ENCODE measurements around the gene GNG12. TPM values are rescaled to one million over a fixed set of nuclear protein-coding genes. Genes with fewer than 3 reads are reported as not detected.

GNG12 gene
- total and polyA plus RNA-seq, 3 donors from 2014 or later = 28.1 to 46.0 (median 39.3) TPM

GRCh38 chr1:67737875-67738274 is 95.4 kb downstream of the GNG12 start:
- Histone ChIP-seq H3K4me1 (peaks cover 38% of the 10 kb centered on the region), H3K9me3 (no peaks in the 10 kb centered on the region), H3K36me3 (ENCODE audit: low read depth, missing control alignments) (no peaks in the 10 kb centered on the region), H3K27me3 (no peaks in the 10 kb centered on the region), H3K27ac (no peak overlapping the region), H3K4me3 (no peak overlapping the region)
- WGBS, 2 donors = 89 to 94% methylated on average over 3 of the region's 3 CpGs
- intact Hi-C loops (cut with DNase I; ENCODE audit: low total_unique reads) = no loop called here
- DNase-seq = no peak
- TF ChIP-seq POLR2A (IDR thresholded peaks at IDR 0.05) = no peak
- no peak for TF ChIP-seq CTCF (IDR thresholded peaks at IDR 0.05)

GRCh38 chr1:67736750-67737149 is 96.5 kb downstream of the GNG12 start:
- WGBS, 2 donors = 81 to 88% methylated on average over 3 of the region's 3 CpGs
- Histone ChIP-seq H3K27ac (peak overlapping the region; percentile 27 to 71), H3K36me3 (ENCODE audit: low read depth, missing control alignments) (no peaks in the 10 kb centered on the region), H3K4me3 (no peak overlapping the region), H3K9me3 (no peaks in the 10 kb centered on the region), H3K4me1 (peaks cover 44% of the 10 kb centered on the region), H3K27me3 (no peaks in the 10 kb centered on the region)
- intact Hi-C loops (cut with DNase I; ENCODE audit: low total_unique reads) = no loop called here
- DNase-seq = no peak
- TF ChIP-seq POLR2A (IDR thresholded peaks at IDR 0.05) (no peak), CTCF (IDR thresholded peaks at IDR 0.05) (no peak)

GRCh38 chr1:67735806-67736627 is 97.2 kb downstream of the GNG12 start:
- no peak for TF ChIP-seq CTCF (IDR thresholded peaks at IDR 0.05)
- TF ChIP-seq POLR2A (IDR thresholded peaks at IDR 0.05) = no peak
- Histone ChIP-seq H3K27me3 (no peaks in the 10 kb centered on the region), H3K27ac (peak overlapping the region; percentile 27 to 71), H3K9me3 (no peaks in the 10 kb centered on the region), H3K4me1 (peaks cover 44% of the 10 kb centered on the region), H3K4me3 (no peak overlapping the region), H3K36me3 (ENCODE audit: low read depth, missing control alignments) (no peaks in the 10 kb centered on the region)
- WGBS, 2 donors = 18 to 28% methylated on average over 8 to 11 of the region's 11 CpGs
- intact Hi-C loops (cut with DNase I; ENCODE audit: low total_unique reads) = no loop called here
- DNase-seq = peak; percentile 76

GRCh38 chr1:67735206-67735605 is 98.1 kb downstream of the GNG12 start:
- Histone ChIP-seq H3K27ac (peak overlapping the region in 1 of 2 donors; percentile 71), H3K4me3 (no peak overlapping the region), H3K9me3 (no peaks in the 10 kb centered on the region), H3K27me3 (no peaks in the 10 kb centered on the region), H3K4me1 (peaks cover 44% of the 10 kb centered on the region), H3K36me3 (ENCODE audit: low read depth, missing control alignments) (no peaks in the 10 kb centered on the region)
- 28 to 37% methylated on average over 3 of the region's 3 CpGs for WGBS, 2 donors
- DNase-seq = no peak
- intact Hi-C loops (cut with DNase I; ENCODE audit: low total_unique reads) = no loop called here
- TF ChIP-seq POLR2A (IDR thresholded peaks at IDR 0.05) (no peak), CTCF (IDR thresholded peaks at IDR 0.05) (no peak)

- H3K9me3 ChIP-seq = no peaks in the 10 kb centered on the region
- H3K4me3 ChIP-seq = no peak overlapping the region
- TF ChIP-seq POLR2A (IDR thresholded peaks at IDR 0.05) (no peak), CTCF (IDR thresholded peaks at IDR 0.05) (no peak)
- H3K36me3 ChIP-seq (ENCODE audit: low read depth, missing control alignments) = no peaks in the 10 kb centered on the region
- no peaks in the 10 kb centered on the region for H3K27me3 ChIP-seq
- no peak for DNase-seq
- WGBS, 2 donors = 59 to 64% methylated on average over 3 of the region's 3 CpGs
- peak overlapping the region; percentile 39 to 51 for H3K27ac ChIP-seq
- intact Hi-C loops (cut with DNase I; ENCODE audit: low total_unique reads) = no loop called here
- peaks cover 44% of the 10 kb centered on the region for H3K4me1 ChIP-seq
Observed at GRCh38 chr1:67734323-67734690, 99.0 kb downstream of the GNG12 start.

Measured in testis (tissue), 3 donors.